GM12891 (cell line): ENCODE results near the gene PAPPA2. TPM values are rescaled to one million over a fixed set of nuclear protein-coding genes. Genes with fewer than 3 reads are reported as not detected.
"Not testable (repeated sequence)": the region's sequence is repeated elsewhere in the genome, so short reads cannot be mapped to it uniquely, and the experiment has no call there.

Source experiments
- DNase-seq: peaks from one replicate; pipeline ENCODE4 v3.0.0; 2011; ENCODE audit warnings: low spot score; ENCODE audit not compliant: insufficient read length
- FAIRE-seq: peaks from 2 replicates; lab custom pipeline; 2011; peaks lifted over from hg19 to GRCh38; lab: Jason Lieb, UNC
- PAX5 ChIP-seq: IDR thresholded peaks from 2 replicates; pipeline ENCODE4 v1.6.1; 2011; ENCODE audit warnings: low read length, moderate library complexity, mild to moderate bottlenecking; ENCODE audit not compliant: insufficient read depth, severe bottlenecking
- POLR2A ChIP-seq: IDR thresholded peaks from 2 replicates; pipeline ENCODE4 v1.6.1; 2011; ENCODE audit warnings: low read depth, low read length, control low read depth
- POLR2AphosphoS5 ChIP-seq: IDR thresholded peaks from 2 replicates; pipeline ENCODE4 v1.6.1; 2011; ENCODE audit warnings: low read depth, low read length, control low read depth
- POU2F2 ChIP-seq: IDR thresholded peaks from 2 replicates; pipeline ENCODE4 v1.6.1; 2011; ENCODE audit warnings: low read depth, mild to moderate bottlenecking, control low read depth, low read length, moderate library complexity
- SPI1 ChIP-seq: IDR thresholded peaks from 2 replicates; pipeline ENCODE4 v1.6.1; 2011; ENCODE audit warnings: low read depth, low read length, control low read depth
- TAF1 ChIP-seq: IDR thresholded peaks from 2 replicates; pipeline ENCODE4 v1.6.1; 2011; ENCODE audit warnings: low read depth, low read length, control low read depth
- polyA plus RNA-seq: library from polyadenylated mRNA; unstranded; fragments of >200 nt; gene quantifications from one replicate; pipeline ENCODE4 v1.2.1, GENCODE V29; 2012; ENCODE audit warnings: low read depth, missing spikeins, inconsistent platforms; ENCODE audit not compliant: missing spikeins

The PAPPA2 gene
- polyA plus RNA-seq = 0.01 TPM

GRCh38 chr1:176462674-176463378 is at the start of gene PAPPA2:
Gene PAPPA2 (plus strand): TSS chr1:176463175. CDS start chr1:176556323, 93,148 bp downstream.
- FAIRE-seq (no peak), DNase-seq (no peak)
- TF ChIP-seq POLR2A (no peak), SPI1 (no peak), POLR2AphosphoS5 (no peak), POU2F2 (no peak), PAX5 (no peak), TAF1 (no peak)

- TF ChIP-seq SPI1 = no peak
- no peak for TF ChIP-seq PAX5
- TF ChIP-seq TAF1 = no peak
- TF ChIP-seq POLR2A = no peak
- no peak for TF ChIP-seq POU2F2
- no peak for TF ChIP-seq POLR2AphosphoS5
- FAIRE-seq (no peak), DNase-seq (no peak)
These were observed 46.2 kb upstream of the PAPPA2 start for GRCh38 chr1:176416777-176417176.

GRCh38 chr1:176419608-176420007 is 43.4 kb upstream of the PAPPA2 start:
- not testable (repeated sequence) for FAIRE-seq, DNase-seq

GRCh38 chr1:176434234-176434633 is 28.7 kb upstream of the PAPPA2 start:
- DNase-seq = no peak
- TF ChIP-seq POLR2A (no peak), TAF1 (no peak), POLR2AphosphoS5 (no peak), POU2F2 (no peak), SPI1 (no peak), PAX5 (no peak)
- FAIRE-seq = no peak

- TF ChIP-seq PAX5 = no peak
- TF ChIP-seq POU2F2 = no peak
- no peak for TF ChIP-seq POLR2AphosphoS5
- no peak for TF ChIP-seq SPI1
- no peak for TF ChIP-seq TAF1
- TF ChIP-seq POLR2A = no peak
- no peak for DNase-seq
- no peak for FAIRE-seq
These were observed 26.7 kb upstream of the PAPPA2 start for GRCh38 chr1:176436251-176436650.

- FAIRE-seq (no peak), DNase-seq (no peak)
- no peak for TF ChIP-seq SPI1
- no peak for TF ChIP-seq POU2F2
- no peak for TF ChIP-seq TAF1
- TF ChIP-seq PAX5 = no peak
- no peak for TF ChIP-seq POLR2A
- TF ChIP-seq POLR2AphosphoS5 = no peak
These were observed 22.8 kb upstream of the PAPPA2 start for GRCh38 chr1:176440176-176440575.

GRCh38 chr1:176444286-176444685 is 18.7 kb upstream of the PAPPA2 start:
- TF ChIP-seq PAX5 (no peak), TAF1 (no peak), POU2F2 (no peak), POLR2AphosphoS5 (no peak), POLR2A (no peak), SPI1 (no peak)
- no peak for FAIRE-seq
- DNase-seq = no peak

- no peak for FAIRE-seq
These were observed 17.6 kb upstream of the PAPPA2 start for GRCh38 chr1:176445402-176445801.

GRCh38 chr1:176448340-176448739 is 14.6 kb upstream of the PAPPA2 start:
- TF ChIP-seq TAF1 (no peak), POU2F2 (no peak), SPI1 (no peak), POLR2A (no peak), POLR2AphosphoS5 (no peak), PAX5 (no peak)
- FAIRE-seq = no peak
- no peak for DNase-seq

More at GRCh38 chr1:176445402-176445801, 17.6 kb upstream of the PAPPA2 start:
- TF ChIP-seq TAF1 = no peak
- no peak for TF ChIP-seq POLR2AphosphoS5
- TF ChIP-seq POU2F2 = no peak
- TF ChIP-seq PAX5 = no peak
- TF ChIP-seq SPI1 = no peak
- TF ChIP-seq POLR2A = no peak
- no peak for DNase-seq

- no peak for FAIRE-seq
- DNase-seq = no peak
- TF ChIP-seq POLR2AphosphoS5 = no peak
These were observed 12.4 kb upstream of the PAPPA2 start for GRCh38 chr1:176450526-176450925.

- DNase-seq, FAIRE-seq: not testable (repeated sequence)
These were observed 11.2 kb upstream of the PAPPA2 start for GRCh38 chr1:176451741-176452140.

- TF ChIP-seq PAX5 (no peak), POLR2AphosphoS5 (no peak), POU2F2 (no peak), SPI1 (no peak), POLR2A (no peak), TAF1 (no peak)
- DNase-seq = no peak
- FAIRE-seq = no peak
These were observed 6.2 kb upstream of the PAPPA2 start for GRCh38 chr1:176456795-176457194.
